HepG2 (cell line): Measurements from ENCODE around the gene CCT7. TPM values are rescaled to one million over a fixed set of nuclear protein-coding genes. Genes with fewer than 3 reads are reported as not detected.

Source experiments
- AFF4 ChIP-seq: sonication (generic); formaldehyde crosslinking; IDR thresholded peaks from 2 replicates; pipeline ENCODE4 v1.4.0; 2020; ENCODE audit warnings: missing genetic modification reagents
- ARNTL ChIP-seq: sonication (generic); formaldehyde crosslinking; IDR thresholded peaks from 2 replicates; pipeline ENCODE4 v1.4.0; 2020; ENCODE audit warnings: mild to moderate bottlenecking, missing genetic modification reagents
- ATF6 ChIP-seq: sonication (generic); formaldehyde crosslinking; conservative IDR thresholded peaks from 2 replicates; pipeline ENCODE4 v1.4.0; 2020; ENCODE audit warnings: missing genetic modification reagents
- IRF1 ChIP-seq: sonication (generic); formaldehyde crosslinking; IDR thresholded peaks from 2 replicates; pipeline ENCODE4 v1.4.0; 2020; ENCODE audit warnings: low read depth, mild to moderate bottlenecking, missing genetic modification reagents
- MBNL3 ChIP-seq: fragments of 250-450 bp; sonication (Bioruptor Pico); conservative IDR thresholded peaks from 2 replicates; pipeline ENCODE4 v1.8.0; 2022; ENCODE audit warnings: mild to moderate bottlenecking, inconsistent platforms
- TERF1 ChIP-seq: sonication (generic); formaldehyde crosslinking; IDR thresholded peaks from 2 replicates; pipeline ENCODE4 v1.8.0; 2022; ENCODE audit warnings: mild to moderate bottlenecking, missing genetic modification reagents, moderate library complexity
- ZBTB33 ChIP-seq: sonication (generic); formaldehyde crosslinking; IDR thresholded peaks from 2 replicates; pipeline ENCODE4 v1.4.0; 2020; ENCODE audit warnings: missing genetic modification reagents
- ZBTB44 ChIP-seq: sonication (generic); formaldehyde crosslinking; IDR thresholded peaks from 2 replicates; pipeline ENCODE4 v1.4.0; 2020; ENCODE audit warnings: missing genetic modification reagents
- ZFP36 ChIP-seq: fragments of 150-350 bp; IDR thresholded peaks from 2 replicates; pipeline ENCODE4 v1.6.1; 2018; ENCODE audit warnings: borderline replicate concordance, low read length, low read depth; ENCODE audit not compliant: partially characterized antibody
- ZFYVE20 ChIP-seq: sonication (generic); formaldehyde crosslinking; IDR thresholded peaks from 2 replicates; pipeline ENCODE4 v1.8.0; 2023; ENCODE audit warnings: low read depth, mild to moderate bottlenecking, moderate library complexity, missing genetic modification reagents, borderline replicate concordance
- ZNF160 ChIP-seq: sonication (generic); formaldehyde crosslinking; IDR thresholded peaks from 2 replicates; pipeline ENCODE4 v1.8.0; 2022; ENCODE audit warnings: mild to moderate bottlenecking, inconsistent platforms, missing genetic modification reagents
- ZNF512 ChIP-seq: sonication (generic); formaldehyde crosslinking; IDR thresholded peaks from 2 replicates; pipeline ENCODE4 v1.4.0; 2020; ENCODE audit warnings: mild to moderate bottlenecking, missing genetic modification reagents
- ZNF691 ChIP-seq: sonication (generic); formaldehyde crosslinking; IDR thresholded peaks from 2 replicates; pipeline ENCODE4 v1.4.0; 2020; ENCODE audit warnings: missing genetic modification reagents, low read depth, mild to moderate bottlenecking, borderline replicate concordance
- ZNF761 ChIP-seq: sonication (generic); formaldehyde crosslinking; conservative IDR thresholded peaks from 2 replicates; pipeline ENCODE4 v1.4.0; 2020; ENCODE audit warnings: mild to moderate bottlenecking, missing genetic modification reagents
- polyA plus RNA-seq, 8 experiments: library from polyadenylated mRNA; depleted of rRNA in 3 of 8; stranded (reverse) in 7 of 8; unstranded in 1 of 8; fragments of >200 nt; fragmentation: Illumina TruSeq in 4 of 8; extraction: Trizol in 4 of 8; gene quantifications; 2 replicates each; pipeline versions ENCODE4 v1.2.1 to v1.2.3, GENCODE V29; 2011 to 2016; ENCODE audit warnings: low read depth in 4 of 8, missing spikeins in 1 of 8, mixed read lengths in 1 of 8; ENCODE audit not compliant: insufficient read depth in 1 of 8
- total RNA-seq, 5 experiments: library from RNA; depleted of rRNA; stranded (reverse); fragments of >200 nt; fragmentation: Illumina TruSeq; extraction: Trizol; gene quantifications; 2 replicates each; pipeline ENCODE4 v1.2.3, GENCODE V29; 2016; ENCODE audit warnings: low read depth in 1 of 5

The CCT7 gene
- total and polyA plus RNA-seq, 2 of the 13 experiments (the other 11 are each of a cell fraction or from before 2014, with no cell fraction given), result 347 to 517 TPM

- TF ChIP-seq TERF1 (0 out of 2 replicates have a peak, but pooled peaks have one; percentile 78), ZFP36 (no peak), AFF4 (no peak), ARNTL (CRISPR knock-in tag) (peak; percentile 31; the same call in 1 of the 2 replicates), ZNF761 (CRISPR knock-in tag) (no peak), ZNF512 (no peak), ZBTB33 (CRISPR knock-in tag) (peak; percentile 42; the same call in 1 of the 2 replicates), ZNF691 (CRISPR knock-in tag) (no peak), IRF1 (CRISPR knock-in tag) (no peak), ZFYVE20 (CRISPR knock-in tag) (no peak), ZBTB44 (CRISPR knock-in tag) (0 out of 2 replicates have a peak, but pooled peaks have one; percentile 84), ZNF160 (peak; percentile 94), MBNL3 (CRISPR knock-in tag) (no peak), ATF6 (CRISPR knock-in tag) (no peak)
Measured at GRCh38 chr2:73291093-73291460, 57.0 kb downstream of the CCT7 start (continued).
